Body of pancreas (tissue), 4 donors: ENCODE measurements around the gene CHST10. TPM values are rescaled to one million over a fixed set of nuclear protein-coding genes. Genes with fewer than 3 reads are reported as not detected.

Experiments
- ATAC-seq: fragments of 150-250 bp; one replicate; pipeline ENCODE4 v1.9.1; 2016
- DNase-seq, 4 donors: peaks; one replicate each; pipeline ENCODE4 v3.0.0-alpha.2; 2019
- H3K27ac ChIP-seq, 4 donors: fragments of 200-600 bp; sonication (generic); 1 replicate in 3 of 4; 2 replicates in 1 of 4; pipeline versions ENCODE4 v1.5.1 to v1.6.1; 2016 to 2019; ENCODE audit warnings: mild to moderate bottlenecking in 1 of 4, mixed read lengths in 1 of 4, moderate library complexity in 1 of 4
- H3K27me3 ChIP-seq, 2 donors: fragments of 200-600 bp; sonication (generic); one replicate each; pipeline ENCODE4 v1.6.0; 2016; ENCODE audit warnings: mild to moderate bottlenecking in 1 of 2
- H3K36me3 ChIP-seq, 2 donors: fragments of 200-600 bp; sonication (generic); replicated peaks in 1 of 2; 2 replicates each; pipeline ENCODE4 v1.5.1; 2016; ENCODE audit warnings: low read depth in 2 of 2; ENCODE audit not compliant: insufficient read depth in 1 of 2
- H3K4me1 ChIP-seq: fragments of 200-600 bp; sonication (generic); one replicate; pipeline ENCODE4 v1.6.0; 2016
- H3K4me3 ChIP-seq, 2 donors: fragments of 200-600 bp; sonication (generic); 1 replicate in 1 of 2; 2 replicates in 1 of 2; pipeline ENCODE4 v1.5.1; 2016 to 2019
- H3K9me3 ChIP-seq, 3 donors: fragments of 200-600 bp; sonication (generic); 1 replicate in 2 of 3; 2 replicates in 1 of 3; pipeline ENCODE4 v1.5.1; 2016
- POLR2A ChIP-seq, 3 donors: fragments of 450-650 bp; IDR thresholded peaks; one replicate each; pipeline ENCODE4 v1.6.1; 2016; ENCODE audit warnings: antibody characterized with exemption in 3 of 3, mild to moderate bottlenecking in 2 of 3
- WGBS, 2 donors: methylation state at CpG; one replicate each; pipeline ENCODE4 v1.1.5; 2017; 5-methylcytosine and 5-hydroxymethylcytosine counted together
- intact Hi-C: fragments of 100-400 bp; cut with DNase I; formaldehyde crosslinking; loops from one replicate; pipeline ENCODE4 v1.15.1; 2023
- total RNA-seq, 2 donors: library from RNA; depleted of rRNA; stranded (reverse); fragments of >200 nt; gene quantifications; one replicate each; pipeline ENCODE4 v1.1.0, GENCODE V29; 2016
- TF ChIP-seq, protein P1 (sequence below), 7 experiments: fragments of 450-650 bp in 4 of 7; fragments of 200-600 bp in 3 of 7; sonication (generic) in 3 of 7; IDR thresholded peaks; one replicate each; pipeline ENCODE4 v1.5.1; 2016 to 2019; ENCODE audit warnings: antibody characterized with exemption in 7 of 7

The CHST10 gene
- total RNA-seq, 2 donors from 2014 or later = 2.3 to 13.0 TPM

DNA sequence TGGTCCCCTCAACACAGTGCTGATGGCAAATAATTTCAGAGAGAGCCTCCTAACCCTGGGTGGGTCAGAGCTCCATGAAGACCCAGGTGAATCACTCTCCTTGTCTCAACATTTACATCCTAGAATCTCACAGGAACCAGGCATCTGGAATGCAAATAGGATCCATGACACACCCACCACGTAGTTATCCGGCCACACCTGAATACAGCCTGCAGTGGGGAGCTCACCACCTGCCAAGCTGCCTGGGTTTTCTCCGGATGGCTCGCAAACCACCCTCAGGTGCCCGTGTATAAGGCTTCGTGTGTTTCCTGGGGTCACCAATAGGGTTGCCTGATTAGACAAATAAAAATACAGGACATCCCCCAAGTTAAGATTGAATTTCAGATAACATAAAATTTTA lies 9.9 kb downstream of the CHST10 start:
- Histone ChIP-seq H3K27me3 (no peaks in the 10 kb centered on the region), H3K27ac (no peak overlapping the region), H3K9me3 (no peaks in the 10 kb centered on the region), H3K4me3 (no peak overlapping the region), H3K36me3 (peaks cover 0 to 2% of the 10 kb centered on the region in 2 donors), H3K4me1 (no peaks in the 10 kb centered on the region)
- no peak for ATAC-seq
- intact Hi-C loops = no loop called here
- TF ChIP-seq, protein P1, sequence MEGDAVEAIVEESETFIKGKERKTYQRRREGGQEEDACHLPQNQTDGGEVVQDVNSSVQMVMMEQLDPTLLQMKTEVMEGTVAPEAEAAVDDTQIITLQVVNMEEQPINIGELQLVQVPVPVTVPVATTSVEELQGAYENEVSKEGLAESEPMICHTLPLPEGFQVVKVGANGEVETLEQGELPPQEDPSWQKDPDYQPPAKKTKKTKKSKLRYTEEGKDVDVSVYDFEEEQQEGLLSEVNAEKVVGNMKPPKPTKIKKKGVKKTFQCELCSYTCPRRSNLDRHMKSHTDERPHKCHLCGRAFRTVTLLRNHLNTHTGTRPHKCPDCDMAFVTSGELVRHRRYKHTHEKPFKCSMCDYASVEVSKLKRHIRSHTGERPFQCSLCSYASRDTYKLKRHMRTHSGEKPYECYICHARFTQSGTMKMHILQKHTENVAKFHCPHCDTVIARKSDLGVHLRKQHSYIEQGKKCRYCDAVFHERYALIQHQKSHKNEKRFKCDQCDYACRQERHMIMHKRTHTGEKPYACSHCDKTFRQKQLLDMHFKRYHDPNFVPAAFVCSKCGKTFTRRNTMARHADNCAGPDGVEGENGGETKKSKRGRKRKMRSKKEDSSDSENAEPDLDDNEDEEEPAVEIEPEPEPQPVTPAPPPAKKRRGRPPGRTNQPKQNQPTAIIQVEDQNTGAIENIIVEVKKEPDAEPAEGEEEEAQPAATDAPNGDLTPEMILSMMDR (IDR thresholded peaks at IDR 0.05) = no peak
- TF ChIP-seq POLR2A (IDR thresholded peaks at IDR 0.05) = no peak
- DNase-seq = no peak
- 90 to 98% methylated on average over 6 of the region's 6 CpGs for WGBS, 2 donors

DNA sequence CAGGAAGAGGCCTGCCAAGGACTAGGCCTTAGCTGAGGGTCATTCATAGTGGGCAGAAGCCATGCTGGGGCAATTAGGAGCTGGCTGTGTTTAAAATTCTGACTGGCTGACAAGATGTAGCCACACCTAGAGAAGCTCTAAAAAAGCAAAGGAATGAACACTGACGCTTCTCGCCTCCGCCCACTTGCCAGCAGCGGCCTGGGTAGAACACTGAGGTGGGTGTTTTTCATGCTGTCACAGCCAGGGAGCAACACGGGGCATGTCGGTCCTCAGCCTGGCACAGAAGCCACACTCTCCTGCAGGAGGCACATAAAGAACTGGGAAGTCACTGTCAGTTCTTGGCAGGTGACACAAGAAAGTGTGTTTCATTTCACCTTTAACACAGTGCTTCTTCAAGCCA lies 10.4 kb downstream of the CHST10 start:
- TF ChIP-seq POLR2A (IDR thresholded peaks at IDR 0.05) = no peak
- TF ChIP-seq, protein P1 (IDR thresholded peaks at IDR 0.05) = no peak
- intact Hi-C loops = no loop called here
- Histone ChIP-seq H3K4me1 (no peaks in the 10 kb centered on the region), H3K9me3 (no peaks in the 10 kb centered on the region), H3K27me3 (no peaks in the 10 kb centered on the region), H3K27ac (no peak overlapping the region), H3K4me3 (no peak overlapping the region), H3K36me3 (peaks cover 0 to 2% of the 10 kb centered on the region in 2 donors)
- 68 to 86% methylated on average over 2 to 6 of the region's 6 CpGs for WGBS, 2 donors
- no peak for DNase-seq
- ATAC-seq = no peak

DNA sequence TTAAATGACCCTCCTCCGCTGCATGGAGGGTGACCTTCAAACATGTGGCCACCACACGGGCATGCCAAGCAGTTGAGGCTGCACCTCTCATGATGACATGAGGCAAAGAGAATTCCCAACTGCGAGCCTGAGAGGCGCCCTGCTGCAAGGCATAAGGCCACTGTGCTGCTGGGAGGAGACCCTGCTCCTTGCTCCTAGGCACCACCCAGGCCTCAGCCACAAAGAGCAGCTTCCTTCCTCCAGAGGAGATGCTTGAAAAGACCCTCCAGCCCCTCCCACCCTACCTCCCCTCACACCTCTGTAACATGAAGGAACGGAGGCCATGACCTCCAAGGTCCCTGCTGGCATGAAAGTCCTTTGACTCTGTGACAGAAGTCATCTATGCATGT lies 11.4 kb downstream of the CHST10 start:
- Histone ChIP-seq H3K4me1 (no peaks in the 10 kb centered on the region), H3K36me3 (peaks cover 0 to 2% of the 10 kb centered on the region in 2 donors), H3K27ac (no peak overlapping the region), H3K4me3 (no peak overlapping the region), H3K27me3 (no peaks in the 10 kb centered on the region), H3K9me3 (no peaks in the 10 kb centered on the region)
- no peak for TF ChIP-seq POLR2A (IDR thresholded peaks at IDR 0.05)
- TF ChIP-seq, protein P1 (IDR thresholded peaks at IDR 0.05) = no peak
- DNase-seq (no peak), ATAC-seq (no peak)
- WGBS, 2 donors = 85 to 91% methylated on average over 3 to 5 of the region's 5 CpGs
- intact Hi-C loops = no loop called here

DNA sequence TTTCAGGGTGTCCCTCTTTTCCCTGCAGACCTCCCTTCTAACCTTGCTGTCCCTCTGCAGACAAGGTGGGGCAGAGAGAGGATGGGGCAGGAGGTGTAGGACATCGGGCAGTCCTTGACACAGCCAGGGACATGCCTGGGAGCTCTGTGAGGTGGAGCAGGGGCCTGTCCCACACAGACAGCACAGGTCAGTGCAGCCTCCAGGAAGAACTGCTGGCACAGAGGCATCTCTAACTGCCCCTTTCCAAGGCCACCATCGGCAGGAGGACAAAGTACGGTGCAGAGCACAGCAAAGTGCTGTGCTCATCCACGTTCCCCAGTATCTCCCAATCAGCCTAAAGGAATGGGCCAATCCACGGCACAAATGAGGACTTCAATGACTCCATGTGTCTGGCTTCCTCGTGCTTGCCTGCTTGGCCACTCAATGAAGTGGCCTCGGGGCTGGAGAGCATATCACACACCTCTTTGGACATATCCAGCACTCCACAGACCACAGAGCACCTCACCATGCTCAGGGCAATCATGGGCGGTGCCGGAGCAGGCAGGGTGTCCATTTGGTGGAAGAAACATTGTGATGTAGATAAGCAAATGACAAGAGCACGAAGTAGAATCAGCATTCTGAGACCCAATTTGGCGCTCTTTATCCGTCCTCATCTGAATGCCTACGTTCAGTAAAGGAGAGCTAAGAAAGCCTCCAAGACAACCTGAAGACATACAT lies 11.9 kb downstream of the CHST10 start:
- no peaks in the 10 kb centered on the region for H3K9me3 ChIP-seq
- H3K27me3 ChIP-seq = no peaks in the 10 kb centered on the region
- WGBS, 2 donors = 89 to 93% methylated on average over 13 of the region's 13 CpGs
- peaks cover 0 to 2% of the 10 kb centered on the region in 2 donors for H3K36me3 ChIP-seq
- intact Hi-C loops = no loop called here
- no peak overlapping the region for H3K27ac ChIP-seq
- TF ChIP-seq POLR2A (IDR thresholded peaks at IDR 0.05) = no peak
- TF ChIP-seq, protein P1 (IDR thresholded peaks at IDR 0.05) = no peak
- no peaks in the 10 kb centered on the region for H3K4me1 ChIP-seq
- DNase-seq (no peak), ATAC-seq (no peak)
- no peak overlapping the region for H3K4me3 ChIP-seq

DNA sequence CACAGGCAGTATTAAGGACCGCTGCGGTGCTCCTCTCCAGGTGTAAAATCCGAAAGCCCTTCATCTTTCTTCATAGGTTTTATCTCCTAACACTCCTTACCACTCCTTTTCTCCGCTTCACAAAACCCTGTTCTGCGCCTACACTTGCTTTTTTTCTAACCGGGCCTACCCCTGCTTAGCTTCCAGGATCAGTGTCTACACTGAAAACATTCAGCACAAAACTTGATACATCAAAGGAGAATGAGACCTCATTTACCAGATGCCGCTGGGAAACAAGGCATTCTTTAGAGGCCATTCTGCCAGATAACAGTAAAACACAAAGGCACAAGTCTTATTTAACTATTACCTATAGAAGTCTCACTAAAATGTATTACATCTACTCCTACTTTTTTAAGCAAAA lies 13.1 kb downstream of the CHST10 start:
- 95% methylated on average over 7 of the region's 7 CpGs for WGBS, 2 donors
- no peak overlapping the region for H3K27ac ChIP-seq
- TF ChIP-seq, protein P1 (IDR thresholded peaks at IDR 0.05) = no peak
- TF ChIP-seq POLR2A (IDR thresholded peaks at IDR 0.05) = no peak
- DNase-seq (no peak), ATAC-seq (no peak)
- H3K9me3 ChIP-seq = no peaks in the 10 kb centered on the region
- intact Hi-C loops = no loop called here
- no peaks in the 10 kb centered on the region for H3K27me3 ChIP-seq
- H3K4me1 ChIP-seq = no peaks in the 10 kb centered on the region
- no peak overlapping the region for H3K4me3 ChIP-seq
- H3K36me3 ChIP-seq = peaks cover 0 to 2% of the 10 kb centered on the region in 2 donors
